ENCODE measurements around the gene ATP8A1.
"Not testable (repeated sequence)": the region's sequence is repeated elsewhere in the genome, so short reads cannot be mapped to it uniquely, and the experiment has no call there.

Gene ATP8A1

GRCh38 chr4:42461216-42461615 is 195.7 kb downstream of the ATP8A1 start:
- not testable (repeated sequence) for DNase-seq

- DNase-seq: no peak
These were observed 196.9 kb downstream of the ATP8A1 start for GRCh38 chr4:42460043-42460442.

- no peak for DNase-seq
These were observed 198.2 kb downstream of the ATP8A1 start for GRCh38 chr4:42458657-42459056.

- DNase-seq: no peak
These were observed 202.0 kb downstream of the ATP8A1 start for GRCh38 chr4:42454755-42455420.

GRCh38 chr4:42453612-42454011 is 203.3 kb downstream of the ATP8A1 start:
- no peak for DNase-seq

- DNase-seq: no peak
These were observed 204.1 kb downstream of the ATP8A1 start for GRCh38 chr4:42452823-42453222.

GRCh38 chr4:42446823-42447222 is 210.1 kb downstream of the ATP8A1 start:
- no peak for DNase-seq

- DNase-seq: no peak
These were observed 211.9 kb downstream of the ATP8A1 start for GRCh38 chr4:42445038-42445437.

GRCh38 chr4:42442601-42443000 is 214.3 kb downstream of the ATP8A1 start:
- no peak for DNase-seq

- DNase-seq: no peak
These were observed 216.8 kb downstream of the ATP8A1 start for GRCh38 chr4:42440083-42440482.

- no peak for DNase-seq
These were observed 219.9 kb downstream of the ATP8A1 start for GRCh38 chr4:42436928-42437565.

GRCh38 chr4:42428036-42428435 is 228.9 kb downstream of the ATP8A1 start:
- no peak for DNase-seq

GRCh38 chr4:42425146-42426065 is 231.5 kb downstream of the ATP8A1 start:
- DNase-seq: no peak

GRCh38 chr4:42420140-42420539 is 236.8 kb downstream of the ATP8A1 start:
- DNase-seq: no peak

GRCh38 chr4:42417550-42417949 is 239.4 kb downstream of the ATP8A1 start:
- no peak for DNase-seq

GRCh38 chr4:42416017-42416416 is 240.9 kb downstream of the ATP8A1 start:
- no peak for DNase-seq

- no peak for DNase-seq
These were observed 241.6 kb downstream of the ATP8A1 start for GRCh38 chr4:42415281-42415680.

GRCh38 chr4:42412251-42412650 is 244.7 kb downstream of the ATP8A1 start:
- DNase-seq: no peak

GRCh38 chr4:42411803-42412202 is 245.1 kb downstream of the ATP8A1 start:
- no peak for DNase-seq

- DNase-seq: no peak
These were observed 246.5 kb downstream of the ATP8A1 start for GRCh38 chr4:42410446-42410845.

GRCh38 chr4:42404001-42404400 is 252.9 kb downstream of the ATP8A1 start:
- DNase-seq: no peak

GRCh38 chr4:42401171-42401570 is 255.7 kb downstream of the ATP8A1 start:
- DNase-seq: no peak

- DNase-seq: no peak
These were observed 257.5 kb downstream of the ATP8A1 start for GRCh38 chr4:42399393-42399792.

- DNase-seq: peak; percentile 26
These were observed 258.0 kb downstream of the ATP8A1 start for GRCh38 chr4:42398871-42399331.

Measured in right hindlimb (tissue), 1 donor.